ENCODE measurements around the gene DNAJC4. TPM values are rescaled to one million over a fixed set of nuclear protein-coding genes. Genes with fewer than 3 reads are reported as not detected.
A peak's percentile ranks its signal among the peaks of the same experiment; 100 is the strongest.

Gene DNAJC4
- total RNA-seq, 1 experiment from 2014 or later, result 24.2 TPM

DNA sequence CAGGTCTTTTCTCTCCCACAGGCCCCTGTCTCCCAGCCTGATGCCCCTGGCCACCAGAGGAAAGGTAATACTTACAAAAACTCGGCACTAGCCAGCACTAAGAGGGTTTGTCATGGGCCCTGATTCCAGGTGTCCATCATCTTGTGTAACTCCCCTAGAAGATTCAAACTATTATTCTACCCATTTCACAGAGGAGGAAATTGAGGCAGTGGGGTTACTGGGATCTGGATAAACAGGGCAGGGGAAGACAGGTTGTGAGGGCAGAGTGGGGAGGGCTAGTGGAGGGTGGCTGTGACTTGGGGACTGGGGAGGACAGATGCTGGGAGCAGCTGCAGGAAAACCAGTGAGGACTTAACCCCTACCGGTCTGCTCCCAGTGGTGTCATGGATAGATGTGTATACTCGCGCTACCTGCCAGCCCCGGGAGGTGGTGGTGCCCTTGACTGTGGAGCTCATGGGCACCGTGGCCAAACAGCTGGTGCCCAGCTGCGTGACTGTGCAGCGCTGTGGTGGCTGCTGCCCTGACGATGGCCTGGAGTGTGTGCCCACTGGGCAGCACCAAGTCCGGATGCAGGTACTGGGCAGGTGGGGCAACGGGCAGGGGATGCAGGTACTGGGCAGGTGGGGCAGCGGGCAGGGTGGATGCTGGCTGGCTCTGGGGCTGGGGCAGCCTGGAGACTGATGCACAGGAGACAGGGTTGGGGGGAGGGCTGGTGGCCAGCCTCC is 5.3 kb downstream of the DNAJC4 start:
- Mint-ChIP-seq H3K9me3 (no peaks in the 10 kb centered on the region), H3K36me3 (ENCODE audit: insufficient read depth in 1 of 3, low read depth in 3 of 3) (peaks cover 4 to 26% (median 13%) of the 10 kb centered on the region in 3 experiments; a peak in 6 of 7 replicates), H3K4me3 (peak overlapping the region; percentile 81 to 85), H3K27ac (no peak overlapping the region), H3K27me3 (ENCODE audit: low read depth) (peaks cover 20% of the 10 kb centered on the region), H3K4me1 (peaks cover 22 to 30% of the 10 kb centered on the region in 2 experiments)
- H3K18ac ChIP-seq (ENCODE audit: insufficient read length, low read depth, low read length), result no peak overlapping the region
- H2BK15ac ChIP-seq (ENCODE audit: low read depth, low read length), result no peak overlapping the region
- H3K4me2 ChIP-seq (ENCODE audit: insufficient read depth, insufficient read length, low read length), result peak overlapping the region; percentile 42
- DNase-seq, result no peak
- no peaks in the 10 kb centered on the region; the same call in 1 of the 2 replicates for H3K27me3 ChIP-seq (ENCODE audit: insufficient read depth, low read length)
- H4K8ac ChIP-seq (replicated peaks; ENCODE audit: insufficient read length, low read depth, low read length), result no peak overlapping the region
- no peaks in the 10 kb centered on the region for H3K4me1 ChIP-seq (ENCODE audit: insufficient read depth, low read length)
- H3K79me1 ChIP-seq (ENCODE audit: insufficient read depth, low read depth, low read length, poor library complexity, severe bottlenecking), result no peaks in the 10 kb centered on the region
- TF ChIP-seq, protein P1, sequence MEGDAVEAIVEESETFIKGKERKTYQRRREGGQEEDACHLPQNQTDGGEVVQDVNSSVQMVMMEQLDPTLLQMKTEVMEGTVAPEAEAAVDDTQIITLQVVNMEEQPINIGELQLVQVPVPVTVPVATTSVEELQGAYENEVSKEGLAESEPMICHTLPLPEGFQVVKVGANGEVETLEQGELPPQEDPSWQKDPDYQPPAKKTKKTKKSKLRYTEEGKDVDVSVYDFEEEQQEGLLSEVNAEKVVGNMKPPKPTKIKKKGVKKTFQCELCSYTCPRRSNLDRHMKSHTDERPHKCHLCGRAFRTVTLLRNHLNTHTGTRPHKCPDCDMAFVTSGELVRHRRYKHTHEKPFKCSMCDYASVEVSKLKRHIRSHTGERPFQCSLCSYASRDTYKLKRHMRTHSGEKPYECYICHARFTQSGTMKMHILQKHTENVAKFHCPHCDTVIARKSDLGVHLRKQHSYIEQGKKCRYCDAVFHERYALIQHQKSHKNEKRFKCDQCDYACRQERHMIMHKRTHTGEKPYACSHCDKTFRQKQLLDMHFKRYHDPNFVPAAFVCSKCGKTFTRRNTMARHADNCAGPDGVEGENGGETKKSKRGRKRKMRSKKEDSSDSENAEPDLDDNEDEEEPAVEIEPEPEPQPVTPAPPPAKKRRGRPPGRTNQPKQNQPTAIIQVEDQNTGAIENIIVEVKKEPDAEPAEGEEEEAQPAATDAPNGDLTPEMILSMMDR (conservative IDR thresholded peaks at IDR 0.05), result no peak
- no peak overlapping the region for H2BK20ac ChIP-seq (ENCODE audit: low read depth, low read length, poor library complexity, severe bottlenecking)
- H3T11ph ChIP-seq (ENCODE audit: low read length), result no peak overlapping the region
- H3K4ac ChIP-seq (ENCODE audit: low read depth, low read length), result no peak overlapping the region
- no peaks in the 10 kb centered on the region for H3K9me3 ChIP-seq (ENCODE audit: control insufficient read depth, low read depth, low read length)
- H2BK5ac ChIP-seq (ENCODE audit: insufficient read length, low read length), result no peak overlapping the region
- H4K5ac ChIP-seq (ENCODE audit: insufficient read length, low read depth, low read length), result no peak overlapping the region
- no peak overlapping the region for H3K27ac ChIP-seq (ENCODE audit: insufficient read length, low read depth, low read length)
- H3K23me2 ChIP-seq (ENCODE audit: insufficient read length, low read depth, low read length, poor library complexity, severe bottlenecking), result peaks cover 18% of the 10 kb centered on the region
- no peaks in the 10 kb centered on the region for H3K79me2 ChIP-seq (ENCODE audit: insufficient read depth, low read length)
- no peak overlapping the region for H2AK5ac ChIP-seq (ENCODE audit: insufficient read length, low read length)
- WGBS (ENCODE audit: extremely low coverage, insufficient read length, low lambda C conversion rate), result no CpG with 5 or more reads among the region's 12 CpGs
- H3K56ac ChIP-seq (ENCODE audit: insufficient read length, low read depth, low read length), result no peak overlapping the region
- no peak overlapping the region for H4K91ac ChIP-seq (ENCODE audit: insufficient read length, low read depth, low read length)
- H3K14ac ChIP-seq (ENCODE audit: insufficient read depth, low read length), result no peak overlapping the region
- H2BK120ac ChIP-seq (ENCODE audit: low read depth, low read length, poor library complexity, severe bottlenecking), result no peak overlapping the region
- no peak overlapping the region for H3K23ac ChIP-seq (ENCODE audit: insufficient read length, low read depth, low read length)
- H2AFZ ChIP-seq (ENCODE audit: low read length), result no peak overlapping the region
- H4K20me1 ChIP-seq (ENCODE audit: control insufficient read depth, insufficient read depth, insufficient read length), result no peaks in the 10 kb centered on the region
- no peak overlapping the region for H3K9ac ChIP-seq (ENCODE audit: extremely low read depth, insufficient read length, low read length)
- no peak overlapping the region for H2BK12ac ChIP-seq (ENCODE audit: insufficient read length, low read depth, low read length)

Measured in H9 (cell line).